T-helper 1 cell treated with Interleukin-12 subunit alpha and Interleukin-12 subunit beta and Interleukin-4 antibody, amounts not matched to agents 30 μg/mL and 1 μg/mL, for 36 hours (primary cell): ENCODE measurements around the gene RYR2.

ENCODE experiments used
- H3K27ac Mint-ChIP-seq: one replicate; pipeline ENCODE4 v1.8.0; 2021; ENCODE audit warnings: mild to moderate bottlenecking, mixed read lengths
- H3K27me3 Mint-ChIP-seq: one replicate; pipeline ENCODE4 v1.8.0; 2021; ENCODE audit warnings: low read depth, mixed read lengths
- H3K36me3 Mint-ChIP-seq: one replicate; pipeline ENCODE4 v1.8.0; 2021; ENCODE audit warnings: low read depth, mixed read lengths
- H3K4me1 Mint-ChIP-seq: one replicate; pipeline ENCODE4 v1.8.0; 2021; ENCODE audit warnings: low read depth, mixed read lengths
- H3K4me3 Mint-ChIP-seq: one replicate; pipeline ENCODE4 v1.8.0; 2021; ENCODE audit warnings: mild to moderate bottlenecking, moderate library complexity, mixed read lengths
- H3K9me3 Mint-ChIP-seq: one replicate; pipeline ENCODE4 v1.8.0; 2021; ENCODE audit warnings: mixed read lengths

RYR2 gene

GRCh38 chr1:237769916-237770315, 727.9 kb downstream of the RYR2 start:
- H3K27me3 Mint-ChIP-seq = no peaks in the 10 kb centered on the region
- no peaks in the 10 kb centered on the region for H3K4me1 Mint-ChIP-seq
- no peaks in the 10 kb centered on the region for H3K36me3 Mint-ChIP-seq
- peaks cover 4% of the 10 kb centered on the region for H3K9me3 Mint-ChIP-seq
- no peak overlapping the region for H3K4me3 Mint-ChIP-seq
- H3K27ac Mint-ChIP-seq = no peak overlapping the region

GRCh38 chr1:237772009-237772408, 730.0 kb downstream of the RYR2 start:
- Mint-ChIP-seq H3K9me3 (peaks cover 4% of the 10 kb centered on the region), H3K36me3 (no peaks in the 10 kb centered on the region), H3K4me3 (no peak overlapping the region), H3K4me1 (no peaks in the 10 kb centered on the region), H3K27ac (no peak overlapping the region), H3K27me3 (no peaks in the 10 kb centered on the region)

- Mint-ChIP-seq H3K4me1 (no peaks in the 10 kb centered on the region), H3K27ac (no peak overlapping the region), H3K36me3 (no peaks in the 10 kb centered on the region), H3K9me3 (peaks cover 4% of the 10 kb centered on the region), H3K27me3 (no peaks in the 10 kb centered on the region), H3K4me3 (no peak overlapping the region)
Observed at GRCh38 chr1:237774246-237774645, 732.3 kb downstream of the RYR2 start.

GRCh38 chr1:237779356-237779755, 737.4 kb downstream of the RYR2 start:
- H3K27ac Mint-ChIP-seq = no peak overlapping the region
- no peaks in the 10 kb centered on the region for H3K9me3 Mint-ChIP-seq

GRCh38 chr1:237786066-237786719, 744.2 kb downstream of the RYR2 start:
- Mint-ChIP-seq H3K27me3 (no peaks in the 10 kb centered on the region), H3K9me3 (no peaks in the 10 kb centered on the region), H3K36me3 (no peaks in the 10 kb centered on the region), H3K4me1 (no peaks in the 10 kb centered on the region), H3K27ac (no peak overlapping the region), H3K4me3 (no peak overlapping the region)

More at GRCh38 chr1:237779356-237779755, 737.4 kb downstream of the RYR2 start:
- Mint-ChIP-seq H3K4me1 (no peaks in the 10 kb centered on the region), H3K4me3 (no peak overlapping the region), H3K36me3 (no peaks in the 10 kb centered on the region), H3K27me3 (no peaks in the 10 kb centered on the region)

- H3K27ac Mint-ChIP-seq = no peak overlapping the region
- H3K36me3 Mint-ChIP-seq = no peaks in the 10 kb centered on the region
- no peaks in the 10 kb centered on the region for H3K4me1 Mint-ChIP-seq
- H3K27me3 Mint-ChIP-seq = no peaks in the 10 kb centered on the region
- H3K4me3 Mint-ChIP-seq = no peak overlapping the region
- H3K9me3 Mint-ChIP-seq = no peaks in the 10 kb centered on the region
Observed at GRCh38 chr1:237788069-237788468, 746.1 kb downstream of the RYR2 start.

GRCh38 chr1:237789619-237790018, 747.6 kb downstream of the RYR2 start:
- Mint-ChIP-seq H3K4me3 (no peak overlapping the region), H3K36me3 (no peaks in the 10 kb centered on the region), H3K9me3 (no peaks in the 10 kb centered on the region), H3K27ac (no peak overlapping the region), H3K27me3 (no peaks in the 10 kb centered on the region), H3K4me1 (no peaks in the 10 kb centered on the region)

- Mint-ChIP-seq H3K4me3 (no peak overlapping the region), H3K9me3 (no peaks in the 10 kb centered on the region), H3K27me3 (no peaks in the 10 kb centered on the region), H3K27ac (no peak overlapping the region), H3K4me1 (no peaks in the 10 kb centered on the region), H3K36me3 (no peaks in the 10 kb centered on the region)
Observed at GRCh38 chr1:237791592-237791991, 749.6 kb downstream of the RYR2 start.

- H3K27ac Mint-ChIP-seq = no peak overlapping the region
- no peaks in the 10 kb centered on the region for H3K36me3 Mint-ChIP-seq
- H3K9me3 Mint-ChIP-seq = no peaks in the 10 kb centered on the region
- no peak overlapping the region for H3K4me3 Mint-ChIP-seq
- H3K4me1 Mint-ChIP-seq = no peaks in the 10 kb centered on the region
- H3K27me3 Mint-ChIP-seq = no peaks in the 10 kb centered on the region
Observed at GRCh38 chr1:237792149-237792548, 750.2 kb downstream of the RYR2 start.

GRCh38 chr1:237792726-237793125, 750.7 kb downstream of the RYR2 start:
- no peaks in the 10 kb centered on the region for H3K4me1 Mint-ChIP-seq
- H3K4me3 Mint-ChIP-seq = no peak overlapping the region
- H3K36me3 Mint-ChIP-seq = no peaks in the 10 kb centered on the region
- no peak overlapping the region for H3K27ac Mint-ChIP-seq
- no peaks in the 10 kb centered on the region for H3K27me3 Mint-ChIP-seq
- no peaks in the 10 kb centered on the region for H3K9me3 Mint-ChIP-seq

GRCh38 chr1:237794071-237794470, 752.1 kb downstream of the RYR2 start:
- H3K27ac Mint-ChIP-seq = no peak overlapping the region
- H3K9me3 Mint-ChIP-seq = no peaks in the 10 kb centered on the region

GRCh38 chr1:237795558-237795957, 753.6 kb downstream of the RYR2 start:
- Mint-ChIP-seq H3K27ac (no peak overlapping the region), H3K4me1 (no peaks in the 10 kb centered on the region), H3K4me3 (no peak overlapping the region), H3K9me3 (no peaks in the 10 kb centered on the region), H3K27me3 (no peaks in the 10 kb centered on the region), H3K36me3 (no peaks in the 10 kb centered on the region)

More at GRCh38 chr1:237794071-237794470, 752.1 kb downstream of the RYR2 start:
- no peaks in the 10 kb centered on the region for H3K4me1 Mint-ChIP-seq
- no peaks in the 10 kb centered on the region for H3K27me3 Mint-ChIP-seq
- H3K36me3 Mint-ChIP-seq = no peaks in the 10 kb centered on the region
- H3K4me3 Mint-ChIP-seq = no peak overlapping the region

GRCh38 chr1:237799762-237800474, 757.9 kb downstream of the RYR2 start:
- Mint-ChIP-seq H3K27me3 (no peaks in the 10 kb centered on the region), H3K36me3 (no peaks in the 10 kb centered on the region), H3K4me1 (no peaks in the 10 kb centered on the region), H3K9me3 (no peaks in the 10 kb centered on the region), H3K27ac (no peak overlapping the region), H3K4me3 (no peak overlapping the region)

GRCh38 chr1:237804516-237804915, 762.5 kb downstream of the RYR2 start:
- Mint-ChIP-seq H3K27me3 (no peaks in the 10 kb centered on the region), H3K27ac (no peak overlapping the region), H3K4me1 (no peaks in the 10 kb centered on the region), H3K9me3 (no peaks in the 10 kb centered on the region), H3K4me3 (no peak overlapping the region), H3K36me3 (no peaks in the 10 kb centered on the region)

GRCh38 chr1:237809099-237809498, 767.1 kb downstream of the RYR2 start:
- H3K27me3 Mint-ChIP-seq = no peaks in the 10 kb centered on the region
- no peaks in the 10 kb centered on the region for H3K4me1 Mint-ChIP-seq
- no peaks in the 10 kb centered on the region for H3K36me3 Mint-ChIP-seq
- H3K27ac Mint-ChIP-seq = no peak overlapping the region
- H3K9me3 Mint-ChIP-seq = no peaks in the 10 kb centered on the region
- H3K4me3 Mint-ChIP-seq = no peak overlapping the region
